SK-N-SH treated with all-trans-retinoic acid at 6 μM for 48 hours (cell line): Measurements from ENCODE around the gene OR52B2.

Source experiments
- ATAC-seq: fragments of 200-7000 bp; cut with Tn5 transposase; 3 replicates; pipeline ENCODE4 v1.9.1; 2020; ENCODE audit warnings: mild to moderate bottlenecking, moderate library complexity
- ARNTL ChIP-seq: fragments of 450-650 bp; formaldehyde crosslinking; IDR thresholded peaks from 2 replicates; pipeline ENCODE4 v1.5.0; 2020; ENCODE audit warnings: low read depth, mild to moderate bottlenecking, moderate library complexity, borderline replicate concordance
- BACH2 ChIP-seq: fragments of 250-450 bp; sonication (Bioruptor Pico); IDR thresholded peaks from 2 replicates; pipeline ENCODE4 v1.9.0; 2021; ENCODE audit warnings: mild to moderate bottlenecking, borderline replicate concordance
- CSDC2 ChIP-seq: fragments of 250-450 bp; sonication (Bioruptor Pico); IDR thresholded peaks from 2 replicates; pipeline ENCODE4 v1.5.0; 2020; ENCODE audit warnings: mild to moderate bottlenecking, moderate library complexity
- ESRRG ChIP-seq: fragments of 250-450 bp; sonication (Bioruptor Pico); IDR thresholded peaks from 2 replicates; pipeline ENCODE4 v1.6.1; 2021; ENCODE audit warnings: mild to moderate bottlenecking
- GLIS3 ChIP-seq: fragments of 250-450 bp; sonication (Bioruptor Pico); IDR thresholded peaks from 2 replicates; pipeline ENCODE4 v1.5.0; 2020; ENCODE audit warnings: mild to moderate bottlenecking, moderate library complexity
- OSR1 ChIP-seq: fragments of 250-450 bp; sonication (Bioruptor Pico); IDR thresholded peaks from 2 replicates; pipeline ENCODE4 v1.8.0; 2022; ENCODE audit warnings: moderate library complexity, mild to moderate bottlenecking, inconsistent platforms
- PPARA ChIP-seq: fragments of 250-450 bp; sonication (Bioruptor Pico); IDR thresholded peaks from 2 replicates; pipeline ENCODE4 v1.5.0; 2020; ENCODE audit warnings: mild to moderate bottlenecking, borderline replicate concordance
- RARB ChIP-seq: fragments of 250-450 bp; sonication (Bioruptor Pico); IDR thresholded peaks from 2 replicates; pipeline ENCODE4 v1.8.0; 2021; ENCODE audit warnings: mild to moderate bottlenecking, moderate library complexity
- SNAI2 ChIP-seq: fragments of 250-450 bp; sonication (Bioruptor Pico); IDR thresholded peaks from 2 replicates; pipeline ENCODE4 v1.5.0; 2020; ENCODE audit warnings: mild to moderate bottlenecking, moderate library complexity
- TCF4 ChIP-seq: fragments of 250-450 bp; sonication (Bioruptor Pico); IDR thresholded peaks from 2 replicates; pipeline ENCODE4 v1.8.0; 2021; ENCODE audit warnings: mild to moderate bottlenecking, moderate library complexity, borderline replicate concordance
- TOX ChIP-seq: fragments of 250-450 bp; sonication (Bioruptor Pico); IDR thresholded peaks from 2 replicates; pipeline ENCODE4 v1.8.0; 2021; ENCODE audit warnings: mild to moderate bottlenecking, moderate library complexity, borderline replicate concordance
- ZC3H10 ChIP-seq: fragments of 250-450 bp; sonication (Bioruptor Pico); IDR thresholded peaks from 2 replicates; pipeline ENCODE4 v1.5.1; 2021; ENCODE audit warnings: mild to moderate bottlenecking, moderate library complexity
- ZFP3 ChIP-seq: fragments of 250-450 bp; sonication (Bioruptor Pico); IDR thresholded peaks from 2 replicates; pipeline ENCODE4 v1.5.0; 2020; ENCODE audit warnings: mild to moderate bottlenecking, moderate library complexity
- ZFP30 ChIP-seq: fragments of 450-650 bp; formaldehyde crosslinking; IDR thresholded peaks from 2 replicates; pipeline ENCODE4 v1.5.0; 2022; ENCODE audit warnings: mild to moderate bottlenecking, moderate library complexity
- ZNF565 ChIP-seq: fragments of 450-650 bp; formaldehyde crosslinking; conservative IDR thresholded peaks from 2 replicates; pipeline ENCODE4 v1.5.0; 2020; ENCODE audit warnings: low read depth, mild to moderate bottlenecking, moderate library complexity
- ZNF70 ChIP-seq: fragments of 450-650 bp; formaldehyde crosslinking; IDR thresholded peaks from 2 replicates; pipeline ENCODE4 v1.5.0; 2020; ENCODE audit warnings: mild to moderate bottlenecking, moderate library complexity
- ZNF8 ChIP-seq: fragments of 450-650 bp; formaldehyde crosslinking; IDR thresholded peaks from 2 replicates; pipeline ENCODE4 v1.5.0; 2020; ENCODE audit warnings: mild to moderate bottlenecking, moderate library complexity
- TF ChIP-seq, protein P1 (sequence below): fragments of 250-450 bp; sonication (Bioruptor Pico); IDR thresholded peaks from 2 replicates; pipeline ENCODE4 v1.5.1; 2021; ENCODE audit warnings: mild to moderate bottlenecking, moderate library complexity
- TF ChIP-seq, protein P2 (sequence below): fragments of 250-450 bp; sonication (Bioruptor Pico); IDR thresholded peaks from 2 replicates; pipeline ENCODE4 v1.5.1; 2020; ENCODE audit warnings: low read depth, mild to moderate bottlenecking, moderate library complexity
- TF ChIP-seq, protein P3 (sequence below): fragments of 250-450 bp; sonication (Bioruptor Pico); IDR thresholded peaks from 2 replicates; pipeline ENCODE4 v1.8.0; 2020; ENCODE audit warnings: mild to moderate bottlenecking, moderate library complexity, borderline replicate concordance
- TF ChIP-seq, protein P4 (sequence below): fragments of 250-450 bp; sonication (Bioruptor Pico); IDR thresholded peaks from 2 replicates; pipeline ENCODE4 v1.8.0; 2021; ENCODE audit warnings: low read depth, mild to moderate bottlenecking, moderate library complexity, borderline replicate concordance

The OR52B2 gene

DNA sequence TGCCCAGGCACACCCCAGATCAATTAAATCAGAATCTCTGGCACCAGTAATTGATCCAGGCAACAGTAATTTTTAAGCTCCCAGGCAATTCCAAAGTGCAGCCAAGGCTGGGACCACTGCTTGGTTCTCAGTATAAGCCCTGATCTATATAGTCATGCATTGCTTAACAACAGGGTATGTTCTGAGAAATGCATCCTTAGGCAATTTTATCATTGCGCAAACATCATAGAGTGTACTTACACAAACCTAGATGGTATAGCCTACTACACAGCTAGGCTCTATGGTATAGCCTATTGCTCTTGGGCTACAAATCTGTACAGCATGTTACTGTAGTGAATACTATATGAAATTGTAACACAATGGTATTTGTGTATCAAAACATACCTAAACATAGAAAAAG lies 34.6 kb upstream of the OR52B2 start:
- no peak for TF ChIP-seq ZNF70 (CRISPR knock-in tag)
- no peak for TF ChIP-seq ZFP3 (CRISPR knock-in tag)
- TF ChIP-seq, protein P1, sequence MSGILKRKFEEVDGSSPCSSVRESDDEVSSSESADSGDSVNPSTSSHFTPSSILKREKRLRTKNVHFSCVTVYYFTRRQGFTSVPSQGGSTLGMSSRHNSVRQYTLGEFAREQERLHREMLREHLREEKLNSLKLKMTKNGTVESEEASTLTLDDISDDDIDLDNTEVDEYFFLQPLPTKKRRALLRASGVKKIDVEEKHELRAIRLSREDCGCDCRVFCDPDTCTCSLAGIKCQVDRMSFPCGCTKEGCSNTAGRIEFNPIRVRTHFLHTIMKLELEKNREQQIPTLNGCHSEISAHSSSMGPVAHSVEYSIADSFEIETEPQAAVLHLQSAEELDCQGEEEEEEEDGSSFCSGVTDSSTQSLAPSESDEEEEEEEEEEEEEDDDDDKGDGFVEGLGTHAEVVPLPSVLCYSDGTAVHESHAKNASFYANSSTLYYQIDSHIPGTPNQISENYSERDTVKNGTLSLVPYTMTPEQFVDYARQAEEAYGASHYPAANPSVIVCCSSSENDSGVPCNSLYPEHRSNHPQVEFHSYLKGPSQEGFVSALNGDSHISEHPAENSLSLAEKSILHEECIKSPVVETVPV (CRISPR knock-in tag): no peak
- TF ChIP-seq ARNTL: no peak
- no peak for TF ChIP-seq CSDC2 (CRISPR knock-in tag)
- TF ChIP-seq GLIS3: no peak
- TF ChIP-seq ZNF8 (CRISPR knock-in tag): no peak
- ATAC-seq: no peak

DNA sequence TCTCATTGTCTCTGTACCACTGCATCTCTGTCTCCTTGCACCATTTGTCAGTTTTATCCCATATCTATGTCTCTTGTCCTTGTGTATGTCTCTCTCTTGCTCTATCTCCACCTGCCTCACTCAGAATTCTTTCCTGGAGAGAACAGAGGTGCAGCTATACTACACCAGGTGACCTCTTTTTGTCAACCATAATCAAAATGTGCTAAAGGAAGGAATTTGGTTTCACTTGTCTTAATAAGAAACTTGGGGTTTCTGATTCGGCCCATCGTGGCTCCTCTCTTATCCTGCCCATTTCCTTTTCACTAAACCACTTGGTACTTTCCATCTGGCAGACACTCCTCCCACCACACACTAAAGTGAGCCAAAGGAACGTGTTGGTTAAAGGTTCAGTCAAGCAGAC lies 33.2 kb upstream of the OR52B2 start:
- no peak for ATAC-seq
- TF ChIP-seq TCF4 (CRISPR knock-in tag) (no peak), BACH2 (CRISPR knock-in tag) (no peak), TOX (no peak), PPARA (CRISPR knock-in tag) (no peak), ZNF565 (CRISPR knock-in tag) (no peak), RARB (CRISPR knock-in tag) (no peak), ESRRG (CRISPR knock-in tag) (no peak), ZFP3 (CRISPR knock-in tag) (no peak), OSR1 (no peak), CSDC2 (CRISPR knock-in tag) (no peak), ZC3H10 (CRISPR knock-in tag) (no peak), ZFP30 (CRISPR knock-in tag) (no peak), SNAI2 (CRISPR knock-in tag) (no peak), GLIS3 (no peak), ZNF70 (CRISPR knock-in tag) (no peak)
- TF ChIP-seq, protein P2, sequence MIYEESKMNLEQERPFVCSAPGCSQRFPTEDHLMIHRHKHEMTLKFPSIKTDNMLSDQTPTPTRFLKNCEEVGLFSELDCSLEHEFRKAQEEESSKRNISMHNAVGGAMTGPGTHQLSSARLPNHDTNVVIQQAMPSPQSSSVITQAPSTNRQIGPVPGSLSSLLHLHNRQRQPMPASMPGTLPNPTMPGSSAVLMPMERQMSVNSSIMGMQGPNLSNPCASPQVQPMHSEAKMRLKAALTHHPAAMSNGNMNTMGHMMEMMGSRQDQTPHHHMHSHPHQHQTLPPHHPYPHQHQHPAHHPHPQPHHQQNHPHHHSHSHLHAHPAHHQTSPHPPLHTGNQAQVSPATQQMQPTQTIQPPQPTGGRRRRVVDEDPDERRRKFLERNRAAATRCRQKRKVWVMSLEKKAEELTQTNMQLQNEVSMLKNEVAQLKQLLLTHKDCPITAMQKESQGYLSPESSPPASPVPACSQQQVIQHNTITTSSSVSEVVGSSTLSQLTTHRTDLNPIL (CRISPR knock-in tag): no peak
- TF ChIP-seq, protein P3, sequence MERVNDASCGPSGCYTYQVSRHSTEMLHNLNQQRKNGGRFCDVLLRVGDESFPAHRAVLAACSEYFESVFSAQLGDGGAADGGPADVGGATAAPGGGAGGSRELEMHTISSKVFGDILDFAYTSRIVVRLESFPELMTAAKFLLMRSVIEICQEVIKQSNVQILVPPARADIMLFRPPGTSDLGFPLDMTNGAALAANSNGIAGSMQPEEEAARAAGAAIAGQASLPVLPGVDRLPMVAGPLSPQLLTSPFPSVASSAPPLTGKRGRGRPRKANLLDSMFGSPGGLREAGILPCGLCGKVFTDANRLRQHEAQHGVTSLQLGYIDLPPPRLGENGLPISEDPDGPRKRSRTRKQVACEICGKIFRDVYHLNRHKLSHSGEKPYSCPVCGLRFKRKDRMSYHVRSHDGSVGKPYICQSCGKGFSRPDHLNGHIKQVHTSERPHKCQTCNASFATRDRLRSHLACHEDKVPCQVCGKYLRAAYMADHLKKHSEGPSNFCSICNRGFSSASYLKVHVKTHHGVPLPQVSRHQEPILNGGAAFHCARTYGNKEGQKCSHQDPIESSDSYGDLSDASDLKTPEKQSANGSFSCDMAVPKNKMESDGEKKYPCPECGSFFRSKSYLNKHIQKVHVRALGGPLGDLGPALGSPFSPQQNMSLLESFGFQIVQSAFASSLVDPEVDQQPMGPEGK: no peak
- TF ChIP-seq, protein P4, sequence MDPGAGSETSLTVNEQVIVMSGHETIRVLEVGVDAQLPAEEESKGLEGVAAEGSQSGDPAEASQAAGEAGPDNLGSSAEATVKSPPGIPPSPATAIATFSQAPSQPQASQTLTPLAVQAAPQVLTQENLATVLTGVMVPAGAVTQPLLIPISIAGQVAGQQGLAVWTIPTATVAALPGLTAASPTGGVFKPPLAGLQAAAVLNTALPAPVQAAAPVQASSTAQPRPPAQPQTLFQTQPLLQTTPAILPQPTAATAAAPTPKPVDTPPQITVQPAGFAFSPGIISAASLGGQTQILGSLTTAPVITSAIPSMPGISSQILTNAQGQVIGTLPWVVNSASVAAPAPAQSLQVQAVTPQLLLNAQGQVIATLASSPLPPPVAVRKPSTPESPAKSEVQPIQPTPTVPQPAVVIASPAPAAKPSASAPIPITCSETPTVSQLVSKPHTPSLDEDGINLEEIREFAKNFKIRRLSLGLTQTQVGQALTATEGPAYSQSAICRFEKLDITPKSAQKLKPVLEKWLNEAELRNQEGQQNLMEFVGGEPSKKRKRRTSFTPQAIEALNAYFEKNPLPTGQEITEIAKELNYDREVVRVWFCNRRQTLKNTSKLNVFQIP: no peak

DNA sequence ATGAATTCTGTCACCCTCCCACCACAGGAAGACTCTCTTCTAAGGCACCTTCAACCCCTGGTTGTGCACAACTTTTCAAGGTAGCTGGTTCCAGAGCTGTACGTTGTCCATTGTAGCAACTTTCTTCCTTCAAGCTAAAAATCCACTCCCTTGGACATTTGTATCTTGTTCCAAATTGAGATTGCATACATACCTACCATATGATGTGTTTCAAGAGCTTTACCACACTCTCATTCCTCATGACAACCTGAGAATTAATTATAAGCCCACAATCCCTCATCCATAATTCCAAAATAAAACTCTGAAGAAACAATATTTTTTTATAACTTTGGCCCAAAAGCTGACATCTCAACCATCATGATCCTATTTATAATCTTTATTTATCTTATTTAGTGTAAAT lies 31.9 kb upstream of the OR52B2 start:
- no peak for TF ChIP-seq CSDC2 (CRISPR knock-in tag)
- no peak for TF ChIP-seq TOX
- no peak for TF ChIP-seq OSR1
- TF ChIP-seq, protein P3: no peak
- ATAC-seq: no peak

DNA sequence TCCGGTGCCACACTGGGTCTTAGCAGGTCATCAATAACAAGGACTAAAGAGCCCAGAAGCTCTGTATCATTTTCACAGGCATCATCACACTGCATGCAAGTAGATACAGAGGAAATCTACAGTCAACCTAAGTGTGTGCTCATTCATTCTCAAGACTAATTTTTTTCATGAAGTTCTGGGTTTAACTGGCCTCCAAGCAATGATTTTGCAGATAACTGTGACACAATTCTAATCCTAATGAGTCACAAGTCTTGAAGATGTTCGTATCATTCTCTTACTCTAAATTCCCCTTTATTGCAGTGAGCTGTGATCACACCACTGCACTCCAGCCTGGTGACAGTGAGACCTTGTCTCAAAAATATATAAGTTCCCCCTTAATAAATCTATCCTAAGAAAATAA lies 31.4 kb upstream of the OR52B2 start:
- ATAC-seq: no peak
- TF ChIP-seq TCF4 (CRISPR knock-in tag): no peak

DNA sequence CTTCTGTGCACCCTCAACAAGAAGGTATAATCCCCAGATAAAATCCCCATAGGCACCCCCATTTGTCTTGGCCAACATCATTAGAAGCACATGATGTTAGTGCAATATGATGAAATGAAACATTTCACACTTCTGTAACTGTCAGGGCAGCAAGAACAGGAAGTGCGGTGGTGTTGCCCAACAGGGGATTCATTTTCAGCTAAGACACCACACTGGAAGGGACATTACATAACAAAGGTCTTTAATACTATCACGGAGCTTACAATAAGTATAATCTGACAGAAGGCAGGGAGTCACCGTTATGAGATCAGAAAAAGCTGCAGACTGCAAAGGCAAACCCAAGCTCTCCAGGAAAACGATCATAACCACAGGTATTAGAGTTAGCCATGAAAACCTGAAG lies 30.8 kb upstream of the OR52B2 start:
- ATAC-seq: no peak
- TF ChIP-seq PPARA (CRISPR knock-in tag): no peak
- no peak for TF ChIP-seq ZFP30 (CRISPR knock-in tag)
- TF ChIP-seq CSDC2 (CRISPR knock-in tag): no peak
- no peak for TF ChIP-seq TCF4 (CRISPR knock-in tag)
- TF ChIP-seq, protein P4: no peak
- TF ChIP-seq GLIS3: no peak
- no peak for TF ChIP-seq BACH2 (CRISPR knock-in tag)
- no peak for TF ChIP-seq ZNF70 (CRISPR knock-in tag)
- TF ChIP-seq RARB (CRISPR knock-in tag): no peak
- TF ChIP-seq, all 23 proteins: peak for 0
